CD1c-positive myeloid dendritic cell (primary cell): ENCODE results near the gene COX10.
"Not testable (repeated sequence)": the region's sequence is repeated elsewhere in the genome, so short reads cannot be mapped to it uniquely, and the experiment has no call there.

ENCODE experiments used
- DNase-seq: peaks from one replicate; pipeline ENCODE4 v3.0.0-alpha.2; 2016; ENCODE audit errors: extremely low spot score

COX10 gene

DNA sequence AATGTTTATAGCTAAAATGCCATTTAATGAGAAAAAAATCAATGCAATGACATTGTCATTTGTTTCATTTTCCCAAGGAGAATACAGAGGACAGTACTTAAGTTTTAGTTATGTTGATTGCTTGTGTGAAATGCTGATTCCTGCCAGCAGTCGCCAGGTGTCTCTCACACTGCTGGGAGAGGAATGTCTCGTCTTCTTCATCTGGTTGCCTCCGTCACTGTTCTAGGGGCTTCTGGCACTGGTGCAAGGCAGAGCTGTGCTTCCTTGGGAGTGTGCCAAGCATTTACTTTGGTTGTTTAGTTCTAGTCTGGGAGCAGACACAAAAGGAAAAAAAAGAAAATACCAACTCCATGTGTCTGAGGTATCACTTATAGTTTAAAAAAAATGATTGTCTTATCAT lies 107.7 kb downstream of the COX10 start:
- DNase-seq = not testable (repeated sequence)

- DNase-seq = not testable (repeated sequence)
Measured at GRCh38 chr17:14177801-14178200, 108.5 kb downstream of the COX10 start.

DNA sequence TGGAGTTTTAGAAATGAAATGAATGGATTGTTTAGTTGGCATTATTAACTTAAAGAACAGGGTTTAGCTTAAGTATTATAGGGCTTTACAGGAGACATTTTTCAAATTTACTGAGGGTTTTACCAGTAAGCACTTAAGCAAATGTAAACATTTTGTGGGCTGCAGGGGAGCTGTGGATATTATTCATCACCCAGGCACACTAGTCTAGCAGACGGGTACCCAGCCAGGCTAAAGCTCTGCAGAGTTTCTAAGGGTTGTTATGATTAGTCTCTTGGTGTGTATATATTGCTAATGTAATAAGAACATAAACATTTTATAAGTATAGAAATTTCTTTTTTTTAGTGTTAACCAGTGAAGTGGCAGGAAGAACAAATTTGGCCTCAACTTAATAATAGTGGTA lies 110.6 kb downstream of the COX10 start:
- not testable (repeated sequence) for DNase-seq

GRCh38 chr17:14182084-14182483 lies 112.8 kb downstream of the COX10 start:
- DNase-seq = not testable (repeated sequence)

- DNase-seq = not testable (repeated sequence)
Measured at GRCh38 chr17:14184536-14184935, 115.2 kb downstream of the COX10 start.

GRCh38 chr17:14186443-14186842 lies 117.1 kb downstream of the COX10 start:
- not testable (repeated sequence) for DNase-seq

- DNase-seq = not testable (repeated sequence)
Measured at GRCh38 chr17:14190774-14191173, 121.5 kb downstream of the COX10 start.

GRCh38 chr17:14191469-14191868 lies 122.2 kb downstream of the COX10 start:
- not testable (repeated sequence) for DNase-seq

- DNase-seq = not testable (repeated sequence)
Measured at GRCh38 chr17:14192039-14192438, 122.7 kb downstream of the COX10 start.

GRCh38 chr17:14192636-14193344 lies 123.5 kb downstream of the COX10 start:
- DNase-seq = not testable (repeated sequence)

DNA sequence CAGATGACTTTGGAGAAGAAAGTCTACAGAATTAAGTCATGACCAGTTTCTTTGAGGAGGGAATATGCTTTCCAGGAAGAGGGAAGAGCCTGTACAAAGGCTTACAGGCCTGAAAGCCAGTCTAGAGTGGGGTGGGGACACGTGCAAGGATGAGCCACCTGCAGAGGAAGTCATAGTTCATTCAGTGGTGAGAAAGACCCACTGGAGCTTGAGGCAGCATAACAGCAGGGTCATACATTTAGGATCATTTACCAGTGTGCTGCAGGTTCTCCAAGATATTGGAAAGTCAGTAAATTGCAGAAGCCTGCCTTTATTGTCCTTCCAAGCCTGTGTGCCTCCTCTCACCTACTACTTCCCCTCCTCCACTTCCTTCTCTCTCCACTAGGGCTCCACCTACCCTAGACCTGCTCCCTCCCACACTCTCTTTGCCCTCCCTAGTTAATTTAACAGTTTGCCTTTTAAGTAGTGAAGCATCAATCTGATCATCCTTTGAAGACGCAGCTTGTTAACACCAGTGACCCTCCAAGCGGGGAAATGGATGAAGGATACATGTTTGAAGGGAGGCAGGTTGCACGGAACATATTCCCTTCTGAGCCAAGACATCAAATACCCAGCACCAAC lies 127.2 kb downstream of the COX10 start:
- DNase-seq = no peak

DNA sequence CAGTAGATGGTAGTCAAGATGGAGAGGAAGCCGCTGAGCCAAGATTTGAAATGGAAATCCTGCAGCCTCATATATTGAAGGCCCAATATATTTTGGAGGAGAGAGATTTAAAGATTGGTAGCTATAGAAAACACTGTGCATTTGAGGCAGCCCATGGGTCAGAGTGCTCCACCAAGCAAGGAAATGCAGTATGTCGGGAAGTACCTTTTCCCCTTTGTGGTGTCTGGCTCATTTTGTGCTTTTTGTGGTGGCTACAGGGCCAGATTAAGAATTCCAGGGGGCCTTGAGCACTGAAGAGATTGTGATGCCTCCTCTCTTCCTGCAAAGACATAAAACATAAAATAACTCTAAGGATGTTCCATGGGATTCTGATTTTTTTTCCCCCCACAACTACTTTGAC lies 127.8 kb downstream of the COX10 start:
- no peak for DNase-seq

GRCh38 chr17:14197586-14197985 lies 128.3 kb downstream of the COX10 start:
- DNase-seq = no peak

GRCh38 chr17:14198013-14198412 lies 128.7 kb downstream of the COX10 start:
- no peak for DNase-seq

GRCh38 chr17:14198575-14198974 lies 129.3 kb downstream of the COX10 start:
- DNase-seq = no peak

GRCh38 chr17:14199601-14200000 lies 130.3 kb downstream of the COX10 start:
- DNase-seq = no peak

- no peak for DNase-seq
Measured at GRCh38 chr17:14200354-14200753, 131.1 kb downstream of the COX10 start.

DNA sequence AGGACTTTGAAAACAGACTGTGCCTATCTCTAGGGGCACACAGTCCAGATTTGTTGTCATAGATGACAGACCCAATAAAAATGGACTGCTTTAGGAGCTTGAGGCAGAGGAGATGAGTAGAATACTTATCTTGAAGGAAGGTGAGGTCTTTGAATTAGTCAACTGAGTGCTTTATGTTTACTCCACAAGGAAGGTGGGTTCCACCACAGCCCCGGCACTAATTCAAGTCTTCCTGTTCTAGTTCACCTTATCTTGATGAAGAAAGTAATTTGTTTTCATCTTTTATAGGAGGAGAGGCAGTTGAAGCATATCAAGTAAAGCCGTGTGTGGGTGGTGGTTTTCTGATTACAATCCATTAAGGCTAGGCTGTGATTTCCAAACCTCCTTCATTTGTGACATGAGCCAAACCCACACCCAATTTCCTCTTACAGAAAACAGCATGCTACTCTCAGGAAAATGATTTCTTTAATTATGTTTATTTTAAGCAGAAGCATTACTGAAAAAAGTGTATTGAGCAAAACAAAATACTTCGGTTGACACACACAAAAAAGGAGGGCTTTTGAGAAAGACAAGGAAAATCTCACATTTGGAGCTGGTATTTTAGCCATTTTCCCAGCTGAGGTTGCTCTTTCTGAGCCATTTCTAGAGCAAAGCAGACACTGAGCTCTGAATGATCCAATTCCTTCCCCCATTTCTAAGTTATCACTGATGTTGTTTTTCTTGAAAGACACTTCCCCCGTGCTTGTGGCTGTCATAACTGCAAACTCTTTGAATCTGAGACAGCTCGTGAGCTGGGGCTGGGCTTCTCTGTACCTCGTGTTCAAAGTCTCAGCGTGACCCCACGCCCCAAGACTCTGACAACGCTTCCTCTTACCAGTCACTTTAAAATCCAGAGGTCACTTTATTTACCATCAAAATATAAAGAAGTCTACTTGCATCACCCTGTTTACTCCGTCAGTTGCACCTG lies 132.0 kb downstream of the COX10 start:
- DNase-seq = peak; percentile 31

- no peak for DNase-seq
Measured at GRCh38 chr17:14201988-14202380, 132.7 kb downstream of the COX10 start.

- DNase-seq = no peak
Measured at GRCh38 chr17:14202388-14203166, 133.3 kb downstream of the COX10 start.

DNA sequence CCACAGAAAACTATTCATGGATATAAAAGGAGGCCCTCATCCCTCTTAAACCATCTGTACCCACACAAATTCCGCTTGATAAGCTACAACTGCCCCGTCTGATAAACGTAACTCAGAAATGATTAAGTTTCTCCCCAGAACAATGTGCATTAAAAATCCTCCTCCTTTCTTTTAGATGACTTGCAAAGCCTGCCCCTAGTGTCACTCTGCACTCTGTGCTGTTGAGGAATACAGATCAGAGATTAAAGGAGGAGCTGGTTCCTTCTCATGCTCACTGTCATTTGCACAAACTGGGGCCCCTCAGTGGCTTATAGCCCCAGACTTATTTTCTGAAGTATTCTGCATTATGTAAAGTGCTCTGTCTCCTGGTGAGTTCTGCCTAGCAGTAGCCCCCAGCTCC lies 134.1 kb downstream of the COX10 start:
- no peak for DNase-seq

- DNase-seq = no peak
Measured at GRCh38 chr17:14204084-14204483, 134.8 kb downstream of the COX10 start.
